ENCODE measurements around the gene FRZB. TPM values are rescaled to one million over a fixed set of nuclear protein-coding genes. Genes with fewer than 3 reads are reported as not detected.

The FRZB gene
- total RNA-seq, 1 experiment from 2014 or later, result 0.21 TPM

- intact Hi-C loops (cut with micrococcal nuclease; ENCODE audit: unreplicated experiment), result no loop called here
- H3K4me3 Mint-ChIP-seq (ENCODE audit: low read depth, unreplicated experiment), result no peak overlapping the region
- H3K4me1 Mint-ChIP-seq (ENCODE audit: low read depth, unreplicated experiment), result no peaks in the 10 kb centered on the region
- no peaks in the 10 kb centered on the region for H3K36me3 Mint-ChIP-seq (ENCODE audit: insufficient read depth, unreplicated experiment)
- H3K27ac Mint-ChIP-seq (ENCODE audit: unreplicated experiment), result no peak overlapping the region
- DNase-seq, result no peak
- BruUV-seq (replicated peaks), result no TSS peak
- TF ChIP-seq CTCF (IDR thresholded peaks at IDR 0.05; ENCODE audit: unreplicated experiment), result no peak
- no peaks in the 10 kb centered on the region for H3K9me3 Mint-ChIP-seq (ENCODE audit: low read depth, unreplicated experiment)
- CTCF ChIA-PET, result no interaction called here
- no peaks in the 10 kb centered on the region for H3K27me3 Mint-ChIP-seq (ENCODE audit: unreplicated experiment)
These were observed 51.6 kb downstream of the FRZB start for GRCh38 chr2:182814804-182815203.

GRCh38 chr2:182814380-182814779, 52.1 kb downstream of the FRZB start:
- no peak overlapping the region for H3K27ac Mint-ChIP-seq (ENCODE audit: unreplicated experiment)
- H3K4me1 Mint-ChIP-seq (ENCODE audit: low read depth, unreplicated experiment), result no peaks in the 10 kb centered on the region
- intact Hi-C loops (cut with micrococcal nuclease; ENCODE audit: unreplicated experiment), result no loop called here
- CTCF ChIA-PET, result no interaction called here
- no peak overlapping the region for H3K4me3 Mint-ChIP-seq (ENCODE audit: low read depth, unreplicated experiment)
- no TSS peak for BruUV-seq (replicated peaks)
- no peaks in the 10 kb centered on the region for H3K27me3 Mint-ChIP-seq (ENCODE audit: unreplicated experiment)
- H3K36me3 Mint-ChIP-seq (ENCODE audit: insufficient read depth, unreplicated experiment), result no peaks in the 10 kb centered on the region
- no peaks in the 10 kb centered on the region for H3K9me3 Mint-ChIP-seq (ENCODE audit: low read depth, unreplicated experiment)
- no peak for TF ChIP-seq CTCF (IDR thresholded peaks at IDR 0.05; ENCODE audit: unreplicated experiment)
- DNase-seq, result no peak

DNA sequence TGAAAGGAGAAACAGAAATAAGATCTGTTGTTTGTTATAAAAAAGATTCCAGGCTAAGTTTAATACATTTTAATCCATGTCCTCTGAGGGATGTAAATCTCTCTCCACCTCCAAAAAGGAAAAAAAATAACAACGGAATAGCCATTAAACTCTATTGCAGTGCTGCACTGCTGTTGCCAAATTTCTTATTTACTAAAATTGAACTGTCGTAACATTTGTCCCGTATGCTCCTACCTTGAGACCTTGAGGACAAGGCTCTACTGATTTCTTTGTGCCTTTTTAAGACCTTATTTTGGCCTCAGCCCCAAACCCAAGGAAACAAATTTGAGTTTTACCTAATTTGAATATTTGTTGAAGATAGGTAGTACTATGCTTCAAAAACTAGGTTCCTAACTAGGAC, 56.4 kb downstream of the FRZB start:
- Mint-ChIP-seq H3K4me1 (ENCODE audit: low read depth, unreplicated experiment) (no peaks in the 10 kb centered on the region), H3K9me3 (ENCODE audit: low read depth, unreplicated experiment) (no peaks in the 10 kb centered on the region), H3K27ac (ENCODE audit: unreplicated experiment) (no peak overlapping the region), H3K4me3 (ENCODE audit: low read depth, unreplicated experiment) (no peak overlapping the region), H3K27me3 (ENCODE audit: unreplicated experiment) (no peaks in the 10 kb centered on the region), H3K36me3 (ENCODE audit: insufficient read depth, unreplicated experiment) (no peaks in the 10 kb centered on the region)
- CTCF ChIA-PET, result interaction anchor here (0.6 kb wide), 1 partner anchor 220 kb away, joined by 7 read pairs; no protein-coding TSS in a partner anchor
- no TSS peak for BruUV-seq (replicated peaks)
- no peak for TF ChIP-seq CTCF (IDR thresholded peaks at IDR 0.05; ENCODE audit: unreplicated experiment)
- no peak for DNase-seq
- intact Hi-C loops (cut with micrococcal nuclease; ENCODE audit: unreplicated experiment), result no loop called here

DNA sequence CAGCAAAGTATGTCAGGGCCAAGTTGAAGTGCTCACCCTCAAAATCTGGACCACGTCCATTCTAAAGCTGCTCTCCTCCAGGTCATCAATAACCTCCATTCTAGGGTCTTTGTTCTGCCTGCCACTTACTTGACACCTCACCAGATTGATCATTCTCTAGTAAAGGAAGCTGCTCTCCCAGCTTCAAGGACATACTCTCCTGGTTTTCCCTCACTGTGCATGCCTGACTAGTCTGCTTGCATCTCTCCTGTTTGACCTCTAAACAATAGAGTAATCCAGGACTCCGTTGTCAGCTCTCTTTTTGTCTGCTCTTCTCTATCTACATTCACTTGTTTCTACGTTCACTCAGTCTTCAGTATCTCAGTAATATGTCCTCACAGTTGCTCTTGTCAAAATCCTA, 59.1 kb downstream of the FRZB start:
- BruUV-seq (replicated peaks), result no TSS peak
- Mint-ChIP-seq H3K27me3 (ENCODE audit: unreplicated experiment) (no peaks in the 10 kb centered on the region), H3K36me3 (ENCODE audit: insufficient read depth, unreplicated experiment) (no peaks in the 10 kb centered on the region), H3K27ac (ENCODE audit: unreplicated experiment) (no peak overlapping the region), H3K9me3 (ENCODE audit: low read depth, unreplicated experiment) (no peaks in the 10 kb centered on the region), H3K4me3 (ENCODE audit: low read depth, unreplicated experiment) (no peak overlapping the region), H3K4me1 (ENCODE audit: low read depth, unreplicated experiment) (no peaks in the 10 kb centered on the region)
- no peak for TF ChIP-seq CTCF (IDR thresholded peaks at IDR 0.05; ENCODE audit: unreplicated experiment)
- intact Hi-C loops (cut with micrococcal nuclease; ENCODE audit: unreplicated experiment), result no loop called here
- DNase-seq, result no peak
- CTCF ChIA-PET, result no interaction called here

DNA sequence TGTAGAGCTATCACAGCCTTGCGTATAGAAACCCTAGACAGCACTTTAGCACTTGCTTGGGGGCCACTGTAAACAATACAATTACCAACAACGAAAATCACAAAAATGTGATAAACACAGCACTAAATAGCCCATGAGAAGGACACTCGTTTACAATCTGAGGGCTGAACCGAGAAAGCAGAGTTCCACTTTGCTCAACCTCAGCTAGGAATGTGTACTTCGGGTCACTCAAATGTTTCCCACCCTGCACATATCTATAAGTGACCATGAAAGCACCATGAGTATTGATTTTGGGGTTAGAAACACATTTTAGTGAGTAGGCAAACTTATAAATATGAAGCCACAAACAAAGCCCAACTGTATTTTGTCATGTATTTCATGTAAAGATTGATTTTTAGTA, 62.3 kb downstream of the FRZB start:
- Mint-ChIP-seq H3K27me3 (ENCODE audit: unreplicated experiment) (no peaks in the 10 kb centered on the region), H3K4me1 (ENCODE audit: low read depth, unreplicated experiment) (no peaks in the 10 kb centered on the region), H3K4me3 (ENCODE audit: low read depth, unreplicated experiment) (no peak overlapping the region), H3K36me3 (ENCODE audit: insufficient read depth, unreplicated experiment) (no peaks in the 10 kb centered on the region), H3K27ac (ENCODE audit: unreplicated experiment) (no peak overlapping the region), H3K9me3 (ENCODE audit: low read depth, unreplicated experiment) (no peaks in the 10 kb centered on the region)
- BruUV-seq (replicated peaks), result no TSS peak
- DNase-seq, result no peak
- CTCF ChIA-PET, result no interaction called here
- intact Hi-C loops (cut with micrococcal nuclease; ENCODE audit: unreplicated experiment), result no loop called here
- TF ChIP-seq CTCF (IDR thresholded peaks at IDR 0.05; ENCODE audit: unreplicated experiment), result no peak
